IMR-90 (cell line): Measurements from ENCODE around the gene PACC1.

Experiments
- BHLHE40 ChIP-seq: fragments of 150-350 bp; IDR thresholded peaks from 2 replicates; pipeline ENCODE4 v1.6.1; 2016; ENCODE audit warnings: mild to moderate bottlenecking, low read depth, low read length
- CHD1 ChIP-seq: IDR thresholded peaks from 2 replicates; pipeline ENCODE4 v1.6.1; 2012; ENCODE audit warnings: low read depth, low read length, improper control_type of control experiment
- CTCF ChIP-seq: conservative IDR thresholded peaks from 2 replicates; pipeline ENCODE4 v1.5.1; 2012; ENCODE audit warnings: mild to moderate bottlenecking, low read depth, low read length, improper control_type of control experiment
- MAFK ChIP-seq: IDR thresholded peaks from 2 replicates; pipeline ENCODE4 v1.6.1; 2012; ENCODE audit warnings: low read depth, low read length, improper control_type of control experiment
- MAZ ChIP-seq: IDR thresholded peaks from 2 replicates; pipeline ENCODE4 v1.6.1; 2012; ENCODE audit warnings: low read depth, mild to moderate bottlenecking, low read length, improper control_type of control experiment, moderate library complexity, borderline replicate concordance
- MXI1 ChIP-seq: IDR thresholded peaks from 2 replicates; pipeline ENCODE4 v1.6.1; 2012; ENCODE audit warnings: low read depth, mild to moderate bottlenecking, low read length, moderate library complexity, borderline replicate concordance
- NFE2L2 ChIP-seq: fragments of 150-350 bp; IDR thresholded peaks from 2 replicates; pipeline ENCODE4 v1.6.1; 2016; ENCODE audit warnings: low read depth, mild to moderate bottlenecking, low read length
- POLR2A ChIP-seq: IDR thresholded peaks from 2 replicates; pipeline ENCODE4 v1.6.1; 2012; ENCODE audit warnings: mild to moderate bottlenecking, low read depth, low read length
- SMC3 ChIP-seq: fragments of 150-350 bp; IDR thresholded peaks from 2 replicates; pipeline ENCODE4 v1.6.1; 2016; ENCODE audit warnings: low read depth, mild to moderate bottlenecking, antibody characterized with exemption, low read length, moderate library complexity
- TF ChIP-seq, protein P1 (sequence below): fragments of 150-350 bp; IDR thresholded peaks from 2 replicates; pipeline ENCODE4 v1.6.1; 2017; ENCODE audit warnings: mild to moderate bottlenecking, antibody characterized with exemption, low read length, low read depth

DNA sequence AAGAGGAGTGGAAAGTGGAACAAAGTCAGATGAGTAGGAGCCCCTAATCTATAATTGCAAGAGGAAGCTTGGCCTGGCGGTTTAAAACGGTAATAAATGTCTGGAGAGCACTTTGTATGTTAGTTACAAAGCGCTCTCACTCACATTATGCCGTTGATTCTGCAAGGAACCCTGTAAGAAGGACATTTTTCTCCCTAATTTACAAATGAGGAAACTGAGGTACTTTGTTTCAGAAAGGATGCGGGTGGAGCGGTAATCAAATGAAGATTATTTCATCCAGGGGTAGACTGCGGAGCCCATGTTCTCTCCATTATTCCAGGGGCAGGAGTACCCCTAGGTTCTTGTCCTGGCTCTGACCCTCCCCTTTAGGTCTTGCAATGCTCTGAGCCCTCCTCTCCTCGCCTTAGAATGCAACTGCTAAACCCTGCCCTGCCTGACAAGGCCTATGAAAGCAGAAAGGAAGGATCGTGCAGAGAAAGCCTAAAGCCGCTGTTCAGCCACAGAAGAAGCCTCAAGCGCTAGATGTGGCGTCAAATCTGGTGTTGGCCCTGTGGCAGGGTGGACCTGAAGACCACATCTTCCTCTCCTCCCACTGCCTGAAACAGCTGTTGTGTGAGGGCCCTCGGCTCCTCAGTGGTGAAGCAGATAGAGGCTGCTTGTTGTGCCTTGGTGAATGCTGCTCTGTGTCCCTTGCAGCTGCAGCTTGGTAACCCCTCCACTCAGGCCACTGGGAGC is 588 bp upstream of the PACC1 start:
- TF ChIP-seq, protein P1, sequence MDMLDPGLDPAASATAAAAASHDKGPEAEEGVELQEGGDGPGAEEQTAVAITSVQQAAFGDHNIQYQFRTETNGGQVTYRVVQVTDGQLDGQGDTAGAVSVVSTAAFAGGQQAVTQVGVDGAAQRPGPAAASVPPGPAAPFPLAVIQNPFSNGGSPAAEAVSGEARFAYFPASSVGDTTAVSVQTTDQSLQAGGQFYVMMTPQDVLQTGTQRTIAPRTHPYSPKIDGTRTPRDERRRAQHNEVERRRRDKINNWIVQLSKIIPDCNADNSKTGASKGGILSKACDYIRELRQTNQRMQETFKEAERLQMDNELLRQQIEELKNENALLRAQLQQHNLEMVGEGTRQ, result no peak
- TF ChIP-seq MAZ, result no peak
- no peak for TF ChIP-seq CTCF
- no peak for TF ChIP-seq NFE2L2
- no peak for TF ChIP-seq SMC3
- no peak for TF ChIP-seq POLR2A
- no peak for TF ChIP-seq BHLHE40
- no peak for TF ChIP-seq MXI1
- TF ChIP-seq CHD1, result no peak
- TF ChIP-seq MAFK, result no peak
